GM06990 (cell line): Measurements from ENCODE around the gene LAMC1.

ENCODE experiments used
- DNase-seq: peaks from one replicate; pipeline ENCODE4 v3.0.0-alpha.2; 2011; ENCODE audit not compliant: insufficient read length; ENCODE audit errors: extremely low read depth
- H3K27me3 ChIP-seq: replicated peaks from 2 replicates; pipeline ENCODE4 v1.6.0; 2011; ENCODE audit warnings: low read length; ENCODE audit not compliant: control insufficient read depth, insufficient read depth
- H3K36me3 ChIP-seq: 2 replicates; pipeline ENCODE4 v1.5.1; 2011; ENCODE audit warnings: low read length; ENCODE audit not compliant: control insufficient read depth, insufficient read depth
- H3K4me3 ChIP-seq: replicated peaks from 2 replicates; pipeline ENCODE4 v1.5.1; 2011; ENCODE audit warnings: low read depth, mild to moderate bottlenecking, control low read depth, low read length
- TF ChIP-seq, protein P1 (sequence below): IDR thresholded peaks from 2 replicates; pipeline ENCODE4 v1.5.1; 2011; ENCODE audit warnings: low read length, control low read depth, mild to moderate bottlenecking, inconsistent platforms; ENCODE audit not compliant: insufficient read depth, poor library complexity, severe bottlenecking

Gene LAMC1

GRCh38 chr1:183173828-183174227, 150.6 kb downstream of the LAMC1 start:
- TF ChIP-seq, protein P1, sequence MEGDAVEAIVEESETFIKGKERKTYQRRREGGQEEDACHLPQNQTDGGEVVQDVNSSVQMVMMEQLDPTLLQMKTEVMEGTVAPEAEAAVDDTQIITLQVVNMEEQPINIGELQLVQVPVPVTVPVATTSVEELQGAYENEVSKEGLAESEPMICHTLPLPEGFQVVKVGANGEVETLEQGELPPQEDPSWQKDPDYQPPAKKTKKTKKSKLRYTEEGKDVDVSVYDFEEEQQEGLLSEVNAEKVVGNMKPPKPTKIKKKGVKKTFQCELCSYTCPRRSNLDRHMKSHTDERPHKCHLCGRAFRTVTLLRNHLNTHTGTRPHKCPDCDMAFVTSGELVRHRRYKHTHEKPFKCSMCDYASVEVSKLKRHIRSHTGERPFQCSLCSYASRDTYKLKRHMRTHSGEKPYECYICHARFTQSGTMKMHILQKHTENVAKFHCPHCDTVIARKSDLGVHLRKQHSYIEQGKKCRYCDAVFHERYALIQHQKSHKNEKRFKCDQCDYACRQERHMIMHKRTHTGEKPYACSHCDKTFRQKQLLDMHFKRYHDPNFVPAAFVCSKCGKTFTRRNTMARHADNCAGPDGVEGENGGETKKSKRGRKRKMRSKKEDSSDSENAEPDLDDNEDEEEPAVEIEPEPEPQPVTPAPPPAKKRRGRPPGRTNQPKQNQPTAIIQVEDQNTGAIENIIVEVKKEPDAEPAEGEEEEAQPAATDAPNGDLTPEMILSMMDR: no peak
- Histone ChIP-seq H3K27me3 (no peaks in the 10 kb centered on the region), H3K36me3 (no peaks in the 10 kb centered on the region)

DNA sequence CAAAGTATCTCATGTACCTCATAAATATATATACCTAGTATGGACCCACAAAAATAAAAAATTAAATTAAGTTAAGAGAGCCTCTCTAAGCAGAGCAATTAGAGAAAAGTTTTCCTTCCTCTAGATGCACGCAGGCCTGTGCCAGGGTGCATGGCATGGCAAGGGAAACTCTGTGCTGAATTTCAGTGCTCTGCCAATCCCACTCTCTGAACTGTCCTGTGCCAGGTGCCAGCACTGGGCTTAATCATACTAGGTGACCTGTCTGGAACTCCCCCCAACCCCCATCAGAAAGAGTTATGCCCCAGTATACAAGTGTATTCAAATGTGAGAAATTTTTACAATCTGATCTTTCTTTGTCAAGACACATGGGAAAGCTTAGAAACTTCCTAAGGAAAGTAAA, 152.4 kb downstream of the LAMC1 start:
- TF ChIP-seq, protein P1: no peak
- Histone ChIP-seq H3K27me3 (no peaks in the 10 kb centered on the region), H3K36me3 (no peaks in the 10 kb centered on the region), H3K4me3 (no peak overlapping the region)
- no peak for DNase-seq

More at GRCh38 chr1:183173828-183174227, 150.6 kb downstream of the LAMC1 start:
- no peak for DNase-seq
- H3K4me3 ChIP-seq: no peak overlapping the region

DNA sequence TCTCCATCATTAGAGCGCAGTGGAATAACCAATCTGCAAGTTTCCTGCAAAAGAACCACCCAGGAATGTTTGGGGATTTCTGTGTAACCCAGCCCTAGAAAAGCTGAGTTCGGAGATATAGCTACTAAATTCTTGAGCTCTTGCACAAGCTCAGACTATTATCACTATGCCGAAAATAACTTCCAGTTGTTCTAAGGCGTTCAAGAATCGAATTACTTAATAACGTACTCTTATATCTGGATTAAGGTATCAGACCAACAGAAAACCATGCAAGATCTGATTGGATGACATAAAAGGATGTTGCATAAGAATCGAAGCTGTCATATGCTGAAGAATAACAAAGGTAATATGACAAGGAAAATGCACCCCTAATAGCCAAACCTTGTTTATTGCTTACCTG, 155.3 kb downstream of the LAMC1 start:
- TF ChIP-seq, protein P1: no peak
- no peaks in the 10 kb centered on the region for H3K36me3 ChIP-seq
- DNase-seq: no peak
- no peaks in the 10 kb centered on the region for H3K27me3 ChIP-seq
- H3K4me3 ChIP-seq: no peak overlapping the region

GRCh38 chr1:183179033-183179432, 155.8 kb downstream of the LAMC1 start:
- TF ChIP-seq, protein P1: no peak
- no peaks in the 10 kb centered on the region for H3K36me3 ChIP-seq
- no peak overlapping the region for H3K4me3 ChIP-seq
- no peak for DNase-seq
- H3K27me3 ChIP-seq: no peaks in the 10 kb centered on the region

- TF ChIP-seq, protein P1: no peak
- Histone ChIP-seq H3K36me3 (no peaks in the 10 kb centered on the region), H3K4me3 (no peak overlapping the region), H3K27me3 (no peaks in the 10 kb centered on the region)
- no peak for DNase-seq
Observed at GRCh38 chr1:183180218-183180617, 157.0 kb downstream of the LAMC1 start.

- TF ChIP-seq, protein P1: no peak
- Histone ChIP-seq H3K4me3 (no peak overlapping the region), H3K36me3 (no peaks in the 10 kb centered on the region), H3K27me3 (no peaks in the 10 kb centered on the region)
- DNase-seq: peak; percentile 44
Observed at GRCh38 chr1:183180634-183181056, 157.4 kb downstream of the LAMC1 start.
